ENCODE results near the gene LAMA5.

The LAMA5 gene

DNA sequence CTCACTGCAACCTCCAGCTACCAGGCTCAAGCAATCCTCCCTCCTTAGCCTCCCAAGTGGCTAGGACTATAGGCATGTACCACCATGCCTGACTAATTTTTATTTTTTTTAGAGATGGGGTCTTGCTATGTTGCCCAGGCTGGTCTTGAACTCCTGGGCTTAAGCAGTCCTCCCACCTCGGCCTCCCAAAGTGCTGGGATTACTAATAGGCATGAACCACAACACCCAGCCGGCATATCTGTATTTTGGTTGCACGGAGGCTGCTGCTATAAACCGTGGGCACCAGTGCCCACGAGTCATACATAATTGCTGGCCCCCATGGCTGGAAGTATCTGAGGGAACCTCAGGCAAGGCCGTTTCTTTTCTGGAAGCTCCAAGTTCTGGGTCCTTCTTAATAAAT, 82.7 kb downstream of the LAMA5 start:
- Mint-ChIP-seq H3K9me3 (no peaks in the 10 kb centered on the region), H3K36me3 (ENCODE audit: low read depth) (peaks cover 15% of the 10 kb centered on the region), H3K27ac (no peak overlapping the region), H3K4me3 (no peak overlapping the region), H3K4me1 (no peaks in the 10 kb centered on the region), H3K27me3 (no peaks in the 10 kb centered on the region)
- ATAC-seq (no peak), DNase-seq (no peak)

DNA sequence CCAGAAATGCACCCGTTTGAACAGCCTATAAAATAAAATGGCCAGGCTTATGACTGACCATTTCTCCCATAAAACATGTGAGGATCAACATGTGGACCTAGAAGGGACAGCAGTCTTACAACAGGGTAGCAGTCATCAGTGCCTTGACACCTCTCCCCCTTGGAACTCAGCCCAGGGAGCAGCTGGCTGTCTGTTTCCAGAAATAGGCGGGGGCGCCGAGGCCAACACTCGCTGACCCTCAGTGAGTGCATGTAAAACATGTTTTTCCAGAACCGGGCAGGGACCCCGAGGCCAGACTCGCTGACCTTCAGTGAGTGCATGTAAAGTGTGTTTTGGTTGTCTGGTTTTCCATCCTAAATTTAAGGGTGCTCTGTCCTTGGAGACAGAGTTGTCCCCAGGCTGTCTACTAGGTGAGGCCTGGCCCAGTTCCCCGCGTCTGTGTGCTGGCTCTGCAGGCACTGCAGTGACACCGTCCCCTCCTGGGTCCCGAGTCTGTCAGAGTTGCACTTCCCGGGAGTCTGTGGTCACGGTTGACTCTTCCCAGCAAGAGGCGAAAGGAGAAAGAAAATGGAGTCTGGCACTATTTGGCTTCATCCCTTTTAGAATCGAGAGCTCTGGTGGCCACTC, 84.1 kb downstream of the LAMA5 start:
- H3K27ac Mint-ChIP-seq = no peak overlapping the region
- no peaks in the 10 kb centered on the region for H3K4me1 Mint-ChIP-seq
- no peak for DNase-seq
- no peak overlapping the region for H3K4me3 Mint-ChIP-seq
- H3K9me3 Mint-ChIP-seq = no peaks in the 10 kb centered on the region
- no peak for ATAC-seq
- peaks cover 20% of the 10 kb centered on the region for H3K36me3 Mint-ChIP-seq (ENCODE audit: low read depth)
- H3K27me3 Mint-ChIP-seq = no peaks in the 10 kb centered on the region

- no peaks in the 10 kb centered on the region for H3K27me3 Mint-ChIP-seq
- no peak for ATAC-seq
- no peaks in the 10 kb centered on the region for H3K4me1 Mint-ChIP-seq
- H3K9me3 Mint-ChIP-seq = no peaks in the 10 kb centered on the region
- peaks cover 20% of the 10 kb centered on the region for H3K36me3 Mint-ChIP-seq (ENCODE audit: low read depth)
- no peak overlapping the region for H3K27ac Mint-ChIP-seq
- no peak for DNase-seq
- no peak overlapping the region for H3K4me3 Mint-ChIP-seq
These were observed 85.0 kb downstream of the LAMA5 start for GRCh38 chr20:62282103-62282502.

GRCh38 chr20:62281161-62281933, 85.8 kb downstream of the LAMA5 start:
- Mint-ChIP-seq H3K36me3 (ENCODE audit: low read depth) (peaks cover 17% of the 10 kb centered on the region), H3K4me1 (no peaks in the 10 kb centered on the region), H3K9me3 (no peaks in the 10 kb centered on the region), H3K27ac (no peak overlapping the region), H3K27me3 (no peaks in the 10 kb centered on the region), H3K4me3 (no peak overlapping the region)
- DNase-seq = no peak
- no peak for ATAC-seq

DNA sequence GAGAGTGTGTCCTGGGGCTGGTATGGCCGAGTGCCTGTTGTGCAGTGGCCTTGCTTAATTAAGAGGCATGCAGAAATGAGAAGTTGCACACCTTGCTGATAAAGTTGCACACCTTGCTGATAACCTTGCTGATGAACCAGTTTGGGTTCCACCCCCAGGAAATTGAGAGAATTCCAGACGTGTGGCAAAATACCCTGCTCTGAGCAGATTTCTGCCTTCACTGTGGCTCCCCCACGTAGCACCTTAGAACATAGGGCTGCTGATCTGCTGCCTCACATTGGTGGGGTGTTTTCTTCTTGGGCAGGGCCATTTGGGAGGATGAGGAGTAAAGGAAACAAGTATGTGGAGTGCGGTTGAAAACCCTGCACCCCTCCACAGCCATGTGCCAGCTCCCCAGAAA, 86.8 kb downstream of the LAMA5 start:
- Mint-ChIP-seq H3K4me3 (no peak overlapping the region), H3K4me1 (no peaks in the 10 kb centered on the region), H3K36me3 (ENCODE audit: low read depth) (peaks cover 17% of the 10 kb centered on the region), H3K27me3 (no peaks in the 10 kb centered on the region), H3K9me3 (no peaks in the 10 kb centered on the region), H3K27ac (no peak overlapping the region)
- ATAC-seq (no peak), DNase-seq (no peak)

DNA sequence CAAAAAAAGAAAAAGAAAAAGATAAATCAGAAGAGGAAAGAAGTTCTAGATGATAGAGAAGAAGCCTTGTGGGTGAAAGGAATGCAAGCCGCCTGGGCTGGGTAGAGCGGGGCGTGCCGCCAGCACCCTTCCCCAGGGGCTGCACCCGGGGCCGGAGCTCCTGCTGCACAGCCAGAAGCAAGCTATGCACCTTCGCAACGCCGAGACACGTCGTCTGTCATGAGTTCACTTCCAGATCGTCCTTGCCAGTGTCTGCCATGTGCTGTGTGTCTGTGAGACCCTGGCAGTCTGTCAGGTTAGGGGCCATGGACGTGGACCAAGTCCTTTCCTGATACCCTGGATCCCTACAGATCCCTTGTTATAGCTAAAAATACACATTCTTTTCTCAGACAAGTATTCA, 89.9 kb downstream of the LAMA5 start:
- Mint-ChIP-seq H3K9me3 (no peaks in the 10 kb centered on the region), H3K4me3 (no peak overlapping the region), H3K36me3 (ENCODE audit: low read depth) (peaks cover 14% of the 10 kb centered on the region), H3K27ac (no peak overlapping the region), H3K4me1 (peaks cover 2% of the 10 kb centered on the region), H3K27me3 (no peaks in the 10 kb centered on the region)
- ATAC-seq (no peak), DNase-seq (no peak)

GRCh38 chr20:62276439-62276838, 90.7 kb downstream of the LAMA5 start:
- Mint-ChIP-seq H3K27me3 (no peaks in the 10 kb centered on the region), H3K4me1 (peaks cover 2% of the 10 kb centered on the region), H3K9me3 (no peaks in the 10 kb centered on the region), H3K4me3 (no peak overlapping the region), H3K27ac (no peak overlapping the region), H3K36me3 (ENCODE audit: low read depth) (peaks cover 7% of the 10 kb centered on the region)
- no peak for ATAC-seq
- DNase-seq = no peak

GRCh38 chr20:62275219-62275618, 91.9 kb downstream of the LAMA5 start:
- Mint-ChIP-seq H3K27me3 (no peaks in the 10 kb centered on the region), H3K4me1 (peaks cover 2% of the 10 kb centered on the region), H3K27ac (no peak overlapping the region), H3K36me3 (ENCODE audit: low read depth) (peaks cover 7% of the 10 kb centered on the region), H3K9me3 (no peaks in the 10 kb centered on the region), H3K4me3 (no peak overlapping the region)
- ATAC-seq = no peak
- no peak for DNase-seq

DNA sequence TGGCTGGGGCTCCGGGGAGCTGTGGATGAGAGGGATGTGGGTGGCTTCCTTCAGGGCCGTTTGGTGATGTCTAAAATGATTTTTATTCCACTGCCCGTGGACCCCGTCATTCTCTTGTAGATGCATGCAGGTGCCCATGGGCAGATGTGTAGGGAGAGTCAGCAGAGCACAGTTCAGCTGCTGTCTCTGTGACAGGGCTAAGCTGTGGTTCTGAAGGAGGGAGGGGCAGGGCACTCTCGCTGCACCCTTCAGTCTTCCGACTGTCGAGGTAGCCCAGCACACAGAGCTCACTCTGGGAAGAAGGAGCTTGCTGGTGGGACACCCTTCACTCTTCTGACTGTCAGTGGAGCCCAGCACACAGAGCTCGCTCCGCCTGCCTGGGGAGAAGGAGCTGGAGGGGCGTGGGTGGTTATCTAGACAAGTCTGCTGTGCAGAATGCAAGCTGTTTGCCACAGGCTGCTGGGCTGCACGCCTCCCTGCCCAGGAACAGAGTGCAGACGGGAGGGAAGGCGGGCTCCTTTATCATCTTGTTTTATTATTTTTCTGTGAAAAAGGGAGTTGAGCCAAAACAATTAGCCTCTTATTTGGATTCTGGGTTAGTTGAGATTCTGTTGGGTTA, 92.7 kb downstream of the LAMA5 start:
- Mint-ChIP-seq H3K27ac (no peak overlapping the region), H3K36me3 (ENCODE audit: low read depth) (peaks cover 5% of the 10 kb centered on the region), H3K9me3 (no peaks in the 10 kb centered on the region), H3K4me3 (no peak overlapping the region), H3K27me3 (no peaks in the 10 kb centered on the region), H3K4me1 (peaks cover 2% of the 10 kb centered on the region)
- ATAC-seq (no peak), DNase-seq (no peak)

DNA sequence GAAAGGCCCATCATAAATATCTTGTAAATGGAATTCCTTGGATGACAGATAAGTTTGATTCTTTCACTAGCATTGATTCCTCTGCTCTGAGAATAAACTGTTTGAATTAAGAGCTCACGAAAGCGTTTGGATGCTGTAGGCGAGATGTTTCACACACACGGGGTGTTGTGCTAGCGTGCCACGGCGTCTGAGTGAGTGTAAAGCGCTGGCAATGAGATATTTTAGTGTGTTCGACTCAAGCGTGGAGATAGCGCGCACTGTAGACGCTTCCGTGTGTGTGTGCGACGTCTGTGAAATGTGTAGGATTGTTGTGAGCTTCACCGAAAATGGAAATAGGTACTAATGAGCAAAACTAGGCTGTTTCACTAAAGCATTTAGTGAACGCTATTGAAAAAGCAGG, 93.7 kb downstream of the LAMA5 start:
- peaks cover 2% of the 10 kb centered on the region for H3K4me1 Mint-ChIP-seq
- no peak overlapping the region for H3K27ac Mint-ChIP-seq
- no peaks in the 10 kb centered on the region for H3K36me3 Mint-ChIP-seq (ENCODE audit: low read depth)
- H3K27me3 Mint-ChIP-seq = no peaks in the 10 kb centered on the region
- no peak overlapping the region for H3K4me3 Mint-ChIP-seq
- ATAC-seq (no peak), DNase-seq (no peak)
- H3K9me3 Mint-ChIP-seq = no peaks in the 10 kb centered on the region

GRCh38 chr20:62272200-62272599, 94.9 kb downstream of the LAMA5 start:
- H3K36me3 Mint-ChIP-seq (ENCODE audit: low read depth) = peaks cover 3% of the 10 kb centered on the region
- no peak overlapping the region for H3K4me3 Mint-ChIP-seq
- DNase-seq (no peak), ATAC-seq (no peak)
- H3K27me3 Mint-ChIP-seq = no peaks in the 10 kb centered on the region
- peaks cover 2% of the 10 kb centered on the region for H3K4me1 Mint-ChIP-seq
- H3K9me3 Mint-ChIP-seq = no peaks in the 10 kb centered on the region
- no peak overlapping the region for H3K27ac Mint-ChIP-seq

DNA sequence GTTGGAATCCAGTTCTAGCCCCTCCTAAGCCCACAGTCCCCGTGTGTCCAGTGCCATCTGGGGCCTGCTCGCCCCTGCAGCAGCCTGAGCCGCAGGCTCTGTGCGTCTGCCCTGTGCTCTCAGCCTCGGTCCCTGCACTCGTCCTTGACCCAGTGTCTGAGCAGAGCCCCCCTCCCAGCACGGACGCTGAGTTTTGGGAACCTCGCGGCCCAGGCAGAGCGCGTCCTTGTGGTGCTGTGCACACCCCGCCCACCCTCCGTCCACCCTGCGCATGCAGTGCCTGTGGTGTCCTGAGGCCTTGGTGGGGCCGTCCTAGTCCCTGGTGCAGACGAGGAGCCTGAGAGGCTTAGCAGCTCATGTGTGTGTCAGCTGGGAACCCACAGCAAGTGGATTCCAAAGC, 97.2 kb downstream of the LAMA5 start:
- Mint-ChIP-seq H3K27me3 (no peaks in the 10 kb centered on the region), H3K9me3 (no peaks in the 10 kb centered on the region), H3K4me1 (peaks cover 1% of the 10 kb centered on the region), H3K27ac (no peak overlapping the region), H3K4me3 (no peak overlapping the region), H3K36me3 (ENCODE audit: low read depth) (peaks cover 13% of the 10 kb centered on the region)
- DNase-seq (no peak), ATAC-seq (no peak)

DNA sequence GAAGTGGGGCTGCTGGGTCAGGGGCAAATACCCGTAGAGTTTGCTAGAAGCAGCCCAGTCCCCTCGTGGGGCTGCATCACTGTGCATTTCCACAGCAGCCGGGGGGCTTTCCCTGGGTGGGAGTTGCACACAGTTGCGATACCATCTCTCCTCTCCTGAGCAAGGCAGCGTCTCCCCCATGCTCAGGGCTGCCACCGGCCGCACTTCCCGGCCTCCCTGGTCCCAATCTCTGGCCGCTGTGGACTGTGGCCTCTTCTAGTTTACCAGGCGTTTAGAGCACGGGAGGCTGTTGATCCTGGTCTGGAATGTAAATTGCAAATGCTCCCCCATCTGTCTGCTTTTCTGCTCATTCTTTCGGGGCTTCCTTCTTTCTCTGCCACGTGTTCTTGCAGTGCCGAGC, 97.7 kb downstream of the LAMA5 start:
- Mint-ChIP-seq H3K9me3 (no peaks in the 10 kb centered on the region), H3K4me1 (no peaks in the 10 kb centered on the region), H3K27ac (no peak overlapping the region), H3K4me3 (no peak overlapping the region), H3K27me3 (no peaks in the 10 kb centered on the region), H3K36me3 (ENCODE audit: low read depth) (peaks cover 17% of the 10 kb centered on the region)
- no peak for DNase-seq
- no peak for ATAC-seq

GRCh38 chr20:62268228-62268900, 98.7 kb downstream of the LAMA5 start:
- no peak overlapping the region for H3K4me3 Mint-ChIP-seq
- no peaks in the 10 kb centered on the region for H3K27me3 Mint-ChIP-seq
- H3K9me3 Mint-ChIP-seq = no peaks in the 10 kb centered on the region
- ATAC-seq (no peak), DNase-seq (no peak)
- H3K27ac Mint-ChIP-seq = no peak overlapping the region
- peaks cover 19% of the 10 kb centered on the region for H3K36me3 Mint-ChIP-seq (ENCODE audit: low read depth)
- no peaks in the 10 kb centered on the region for H3K4me1 Mint-ChIP-seq

DNA sequence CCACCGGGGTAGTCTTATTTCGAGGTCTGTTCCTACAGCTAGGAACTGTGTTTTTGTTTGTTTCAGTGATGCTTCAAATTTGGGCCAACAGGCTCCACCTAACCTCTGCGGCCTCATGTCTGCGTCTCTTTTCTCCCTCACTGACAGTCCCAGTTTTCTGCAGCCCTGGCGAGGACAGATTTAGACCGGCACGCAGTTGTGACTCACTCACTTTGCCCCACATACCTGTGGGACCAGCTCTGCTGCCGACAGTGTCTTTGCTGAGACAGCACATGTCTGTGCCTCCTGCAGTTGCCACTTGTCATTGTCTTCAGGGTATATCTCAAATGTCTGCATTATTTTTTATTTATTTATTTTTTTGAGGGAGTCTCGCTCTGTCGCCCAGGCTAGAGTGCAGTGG, 99.6 kb downstream of the LAMA5 start:
- no peaks in the 10 kb centered on the region for H3K9me3 Mint-ChIP-seq
- no peaks in the 10 kb centered on the region for H3K27me3 Mint-ChIP-seq
- no peak for ATAC-seq
- H3K4me1 Mint-ChIP-seq = no peaks in the 10 kb centered on the region
- no peak overlapping the region for H3K4me3 Mint-ChIP-seq
- H3K27ac Mint-ChIP-seq = no peak overlapping the region
- no peak for DNase-seq
- peaks cover 19% of the 10 kb centered on the region for H3K36me3 Mint-ChIP-seq (ENCODE audit: low read depth)
